Heart right ventricle (tissue), 16 donors: ENCODE measurements around the gene SMURF1. TPM values are rescaled to one million over a fixed set of nuclear protein-coding genes. Genes with fewer than 3 reads are reported as not detected.
"Not testable (repeated sequence)": the region's sequence is repeated elsewhere in the genome, so short reads cannot be mapped to it uniquely, and the experiment has no call there.

Experiments used
- ATAC-seq, 8 donors: fragments of 200-7000 bp; cut with Tn5 transposase; one replicate each; pipeline ENCODE4 v1.9.1; 2020; ENCODE audit warnings: mild to moderate bottlenecking in 8 of 8, moderate library complexity in 8 of 8, moderate number of reproducible peaks in 1 of 8
- DNase-seq, 2 donors: peaks; one replicate each; pipeline ENCODE4 v3.0.0-alpha.2; 2020
- H3K27ac ChIP-seq, 10 donors: fragments of 200-600 bp; sonication (generic) in 2 of 10; one replicate each; pipeline versions ENCODE4 v1.5.0 to v1.8.0; 2020 to 2022; ENCODE audit warnings: mild to moderate bottlenecking in 3 of 10
- H3K27me3 ChIP-seq, 7 donors: fragments of 200-600 bp; one replicate each; pipeline ENCODE4 v1.8.0; 2021 to 2022; ENCODE audit warnings: mild to moderate bottlenecking in 2 of 7
- H3K36me3 ChIP-seq, 9 donors: fragments of 200-600 bp; sonication (generic) in 1 of 9; one replicate each; pipeline versions ENCODE4 v1.5.0 to v1.8.0; 2020 to 2022; ENCODE audit warnings: mild to moderate bottlenecking in 2 of 9
- H3K4me1 ChIP-seq, 9 donors: fragments of 200-600 bp; sonication (generic) in 1 of 9; one replicate each; pipeline versions ENCODE4 v1.5.0 to v1.8.0; 2020 to 2022; ENCODE audit warnings: mild to moderate bottlenecking in 4 of 9
- H3K4me3 ChIP-seq, 10 donors: fragments of 200-600 bp; sonication (generic) in 2 of 10; one replicate each; pipeline versions ENCODE4 v1.5.0 to v1.8.0; 2020 to 2022; ENCODE audit warnings: mild to moderate bottlenecking in 7 of 10, moderate library complexity in 2 of 10
- H3K9me3 ChIP-seq, 11 donors: fragments of 200-600 bp in 10 of 11; sonication (generic) in 2 of 11; one replicate each; pipeline versions ENCODE4 v1.5.0 to v1.8.0; 2013 to 2022; ENCODE audit warnings: mild to moderate bottlenecking in 2 of 11, control low read depth in 1 of 11, moderate library complexity in 1 of 11
- CTCF ChIP-seq, 9 donors: fragments of 200-600 bp; sonication (generic) in 2 of 9; IDR thresholded peaks; one replicate each; pipeline versions ENCODE4 v1.5.0 to v1.8.0; 2021 to 2022; ENCODE audit warnings: antibody characterized with exemption in 9 of 9, mild to moderate bottlenecking in 5 of 9, moderate library complexity in 1 of 9
- WGBS, 2 donors: extraction: QIAGEN DNeasy Blood & Tissue Kit; methylation state at CpG; one replicate each; pipeline ENCODE4 v1.1.7; 2013; ENCODE audit warnings: inconsistent platforms in 1 of 2; 5-methylcytosine and 5-hydroxymethylcytosine counted together
- intact Hi-C, 10 donors: fragments of 100-400 bp; cut with DNase I; formaldehyde crosslinking; loops; one replicate each; pipeline versions ENCODE4 v1.11.1 to v1.14.2; 2022
- polyA plus RNA-seq, 2 donors: library from polyadenylated mRNA; stranded (reverse); fragments of 200-250 nt; gene quantifications; one replicate each; pipeline ENCODE4 v1.2.3, GENCODE V29; 2013
- total RNA-seq, 10 donors: library from RNA; stranded (reverse); fragmentation: NEBNext Ultra II Directional in 3 of 10; extraction: Animal tissue kit (Norgen Biotek cat#: 25700) in 3 of 10; gene quantifications; one replicate each; pipeline versions ENCODE4 v1.2.1 to v1.2.4, GENCODE V29; 2021 to 2023
- donor health status: Arrhythmogenic right ventricular cardiomyopathy.
- donor health status: ischemic (EF 13 %, LVEDD 7.1; RV severe dilation, severe dysfunction).
- donor health status: healthy with polysubstance abuse.
- donor health status: DM: no; HTN: yes; CAD: no.
- donor health status: DM: no; HTN: no; CAD: no.
- donor health status: ischemic (EF 25% LVEDD 6.9; RV normal size, moderate dysfunction).
- donor health status: ischemic (EF 25% LVEDD 5.7; RV mildly dilated, moderate dysfunction).
- donor health status: healthy.
- donor health status: DM: yes; HTN: yes; CAD: no.
- donor health status: Ischemic cardiomyopathy.
- donor health status: ischemic (EF 35%, LVEDD 5.7; RV mildly dilated, moderate dysfunction).
- donor health status: nonischemic (EF 11% LVEDD 7.7; RV severe dilation, severe dysfunction).
- donor health status: DM: yes; HTN: yes; CAD: no.
- donor health status: PGD.
- donor health status: ischemic (EF 29% LVEDD 5.4; RV normal size, mild dysfunction).
- donor health status: nonischemic (EF 23%, LVEDD 6.1; RV moderate dilation, normal function).

SMURF1 gene
- total and polyA plus RNA-seq, 12 donors: 4.2 to 14.7 (median 10.8) TPM

- ATAC-seq (no peak), DNase-seq (no peak)
- Histone ChIP-seq H3K27ac (no peak overlapping the region), H3K9me3 (no peaks in the 10 kb centered on the region), H3K4me1 (no peaks in the 10 kb centered on the region), H3K4me3 (no peak overlapping the region), H3K27me3 (no peaks in the 10 kb centered on the region), H3K36me3 (peaks cover 0 to 98% (median 49%) of the 10 kb centered on the region in 9 donors)
- TF ChIP-seq CTCF (IDR thresholded peaks at IDR 0.05): no peak
- intact Hi-C loops: loop anchor here in 1 of 10 donors (10.0 kb wide), 1 partner anchor 90 kb away; the partner anchor contains the start of gene SMURF1
- 94 to 96% methylated on average over 9 of the region's 9 CpGs for WGBS, 2 donors
Measured at GRCh38 chr7:99054781-99055180, 89.1 kb downstream of the SMURF1 start.

GRCh38 chr7:99050971-99051370, 92.9 kb downstream of the SMURF1 start:
- H3K27ac ChIP-seq: no peak overlapping the region
- intact Hi-C loops: loop anchor here in 1 of 10 donors (10.0 kb wide), 1 partner anchor 94 kb away; the partner anchor contains the start of gene SMURF1

GRCh38 chr7:99047526-99048077, 96.3 kb downstream of the SMURF1 start:
- Histone ChIP-seq H3K36me3 (peaks cover 0 to 100% (median 61%) of the 10 kb centered on the region in 9 donors), H3K4me1 (peaks cover 0 to 8% (median 0%) of the 10 kb centered on the region in 9 donors), H3K27me3 (no peaks in the 10 kb centered on the region), H3K27ac (no peak overlapping the region), H3K9me3 (no peaks in the 10 kb centered on the region), H3K4me3 (no peak overlapping the region)
- 93 to 94% methylated on average over 15 of the region's 15 CpGs for WGBS, 2 donors
- TF ChIP-seq CTCF (IDR thresholded peaks at IDR 0.05): no peak
- no peak for ATAC-seq
- DNase-seq: no peak
- intact Hi-C loops: loop anchor here in 4 of 10 donors (10.0 kb wide), 3 partner anchors 97 to 367 kb away; partner anchors contain the start of gene SMURF1 (in 2 of the 4)

More at GRCh38 chr7:99050971-99051370, 92.9 kb downstream of the SMURF1 start:
- Histone ChIP-seq H3K4me3 (no peak overlapping the region), H3K36me3 (peaks cover 0 to 100% (median 57%) of the 10 kb centered on the region in 9 donors), H3K27me3 (no peaks in the 10 kb centered on the region), H3K9me3 (no peaks in the 10 kb centered on the region), H3K4me1 (no peaks in the 10 kb centered on the region)
- 61 to 72% methylated on average over 2 of the region's 2 CpGs for WGBS, 2 donors
- ATAC-seq: no peak
- no peak for TF ChIP-seq CTCF (IDR thresholded peaks at IDR 0.05)
- DNase-seq: no peak

- Histone ChIP-seq H3K4me1 (peaks cover 0 to 16% (median 0%) of the 10 kb centered on the region in 9 donors), H3K27ac (no peak overlapping the region), H3K9me3 (no peaks in the 10 kb centered on the region), H3K27me3 (no peaks in the 10 kb centered on the region), H3K36me3 (peaks cover 0 to 100% (median 60%) of the 10 kb centered on the region in 9 donors), H3K4me3 (no peak overlapping the region)
- TF ChIP-seq CTCF (IDR thresholded peaks at IDR 0.05): no peak
- intact Hi-C loops: loop anchor here in 4 of 10 donors (10.0 kb wide), 3 partner anchors 98 to 368 kb away; partner anchors contain the start of gene SMURF1 (in 2 of the 4)
- DNase-seq (no peak), ATAC-seq (no peak)
- 90 to 94% methylated on average over 8 of the region's 8 CpGs for WGBS, 2 donors
Measured at GRCh38 chr7:99046722-99047121, 97.2 kb downstream of the SMURF1 start.

- not testable (repeated sequence) for H3K27me3 ChIP-seq, H3K4me3 ChIP-seq, H3K27ac ChIP-seq, ATAC-seq, H3K9me3 ChIP-seq, DNase-seq
- Histone ChIP-seq H3K4me1 (peaks cover 0 to 20% (median 2%) of the 10 kb centered on the region in 9 donors), H3K36me3 (peaks cover 0 to 100% (median 63%) of the 10 kb centered on the region in 9 donors)
- intact Hi-C loops: loop anchor here in 4 of 10 donors (10.0 kb wide), 3 partner anchors 99 to 369 kb away; partner anchors contain the start of gene SMURF1 (in 2 of the 4)
- WGBS, 2 donors: 89% methylated on average over 14 of the region's 14 CpGs
Measured at GRCh38 chr7:99046262-99046661, 97.6 kb downstream of the SMURF1 start.

- H3K27ac ChIP-seq, ATAC-seq, H3K4me3 ChIP-seq, H3K27me3 ChIP-seq, H3K9me3 ChIP-seq, DNase-seq: not testable (repeated sequence)
- Histone ChIP-seq H3K36me3 (peaks cover 0 to 100% (median 66%) of the 10 kb centered on the region in 9 donors), H3K4me1 (peaks cover 0 to 33% (median 9%) of the 10 kb centered on the region in 9 donors)
- intact Hi-C loops: loop anchor here in 9 of 10 donors (5.0 to 10.0 kb wide), 4 partner anchors 97 to 370 kb away; partner anchors contain the start of gene SMURF1 (in 8 of the 9)
- WGBS, 2 donors: 94 to 95% methylated on average over 3 of the region's 3 CpGs
Measured at GRCh38 chr7:99044858-99045257, 99.0 kb downstream of the SMURF1 start.
